Left ventricle myocardium superior (tissue), 1 donor: Measurements from ENCODE around the gene NDUFB7. TPM values are rescaled to one million over a fixed set of nuclear protein-coding genes. Genes with fewer than 3 reads are reported as not detected.
A peak's percentile ranks its signal among the peaks of the same experiment; 100 is the strongest.
"Not testable (repeated sequence)": the region's sequence is repeated elsewhere in the genome, so short reads cannot be mapped to it uniquely, and the experiment has no call there.

Experiments used
- ATAC-seq: fragments of 200-7000 bp; cut with Tn5 transposase; one replicate; pipeline ENCODE4 v1.9.1; 2020; ENCODE audit warnings: mild to moderate bottlenecking, moderate library complexity
- DNase-seq: peaks from one replicate; pipeline ENCODE4 v3.0.0-alpha.2; 2020
- intact Hi-C: fragments of 100-400 bp; cut with micrococcal nuclease; formaldehyde crosslinking; loops from one replicate; pipeline ENCODE4 v1.11.0; 2022
- total RNA-seq: library from RNA; stranded (reverse); fragmentation: NEBNext Ultra II Directional; extraction: Animal tissue kit (Norgen Biotek cat#: 25700); gene quantifications from one replicate; pipeline ENCODE4 v1.2.1, GENCODE V29; 2021
- donor health status: DM: no; HTN: yes; CAD: no; lungs with severe emphysema.

The NDUFB7 gene
- total RNA-seq, 1 donor from 2014 or later, result 546 TPM

DNA sequence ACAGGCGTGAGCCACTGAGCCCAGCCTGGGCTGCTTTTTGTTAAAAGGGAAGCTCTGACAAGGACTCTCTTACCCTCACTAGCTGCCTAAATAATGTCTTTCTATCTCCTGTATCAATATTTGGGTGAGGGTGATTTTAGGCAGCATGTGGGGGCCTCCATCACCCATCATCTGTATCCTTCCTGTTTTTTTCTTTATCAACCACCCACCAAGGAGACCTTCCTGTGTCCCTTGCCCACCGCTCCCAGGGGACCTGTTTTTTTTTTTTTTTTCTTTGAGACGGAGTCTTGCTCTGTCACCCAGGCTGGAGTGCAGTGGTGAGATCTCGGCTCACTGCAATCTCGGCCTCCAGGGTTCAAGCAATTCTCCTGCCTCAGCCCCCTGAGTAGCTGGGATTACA, 5.4 kb upstream of the NDUFB7 start:
- DNase-seq (no peak), ATAC-seq (no peak)
- intact Hi-C loops, result no loop called here

DNA sequence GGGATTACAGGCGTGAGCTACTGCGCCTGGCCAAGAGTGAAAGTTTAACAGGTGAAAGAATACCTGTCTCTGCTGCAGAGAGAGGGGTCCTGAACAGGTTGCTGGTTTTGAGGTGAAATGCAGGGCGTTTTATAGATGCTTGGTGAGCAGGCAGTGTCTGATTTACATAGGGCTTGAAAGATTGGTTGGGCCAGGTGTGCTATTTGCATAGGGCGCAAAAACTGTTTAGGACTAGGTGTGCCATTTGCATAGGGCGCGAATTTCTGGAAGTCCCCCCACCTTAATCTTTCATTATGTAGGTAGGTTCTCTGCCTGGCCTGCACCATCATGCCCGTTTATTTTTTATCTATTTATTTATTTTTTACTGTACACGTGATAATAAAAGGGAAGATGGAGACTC, 4.5 kb upstream of the NDUFB7 start:
- intact Hi-C loops, result no loop called here
- no peak for DNase-seq
- ATAC-seq, result no peak

DNA sequence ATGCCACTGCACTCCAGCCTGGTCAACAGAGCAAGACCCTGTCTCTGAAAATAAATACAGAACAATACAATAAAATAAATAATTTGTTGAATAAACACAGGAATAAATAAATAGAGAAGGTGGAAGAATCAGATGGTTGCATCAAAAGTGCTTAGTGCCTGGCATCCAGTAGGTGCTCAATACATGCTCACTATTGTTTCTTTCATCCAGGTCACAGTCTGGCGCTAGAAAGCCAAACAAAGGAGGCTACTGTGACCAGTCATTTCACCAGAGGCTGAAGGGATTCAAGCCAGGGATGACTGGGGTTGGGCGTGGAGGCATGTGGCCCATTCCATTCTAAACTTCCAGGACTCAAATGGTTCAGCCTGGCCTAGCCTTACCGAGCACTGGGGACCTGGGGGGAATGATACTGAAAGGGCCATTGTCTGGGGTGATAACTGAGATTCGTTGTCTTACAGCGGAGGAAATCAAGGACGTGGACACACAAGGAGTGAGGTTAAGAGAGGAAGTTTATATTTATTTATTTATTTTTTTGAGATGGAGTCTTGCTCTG, 3.6 kb upstream of the NDUFB7 start:
- ATAC-seq (no peak), DNase-seq (no peak)
- intact Hi-C loops, result no loop called here

DNA sequence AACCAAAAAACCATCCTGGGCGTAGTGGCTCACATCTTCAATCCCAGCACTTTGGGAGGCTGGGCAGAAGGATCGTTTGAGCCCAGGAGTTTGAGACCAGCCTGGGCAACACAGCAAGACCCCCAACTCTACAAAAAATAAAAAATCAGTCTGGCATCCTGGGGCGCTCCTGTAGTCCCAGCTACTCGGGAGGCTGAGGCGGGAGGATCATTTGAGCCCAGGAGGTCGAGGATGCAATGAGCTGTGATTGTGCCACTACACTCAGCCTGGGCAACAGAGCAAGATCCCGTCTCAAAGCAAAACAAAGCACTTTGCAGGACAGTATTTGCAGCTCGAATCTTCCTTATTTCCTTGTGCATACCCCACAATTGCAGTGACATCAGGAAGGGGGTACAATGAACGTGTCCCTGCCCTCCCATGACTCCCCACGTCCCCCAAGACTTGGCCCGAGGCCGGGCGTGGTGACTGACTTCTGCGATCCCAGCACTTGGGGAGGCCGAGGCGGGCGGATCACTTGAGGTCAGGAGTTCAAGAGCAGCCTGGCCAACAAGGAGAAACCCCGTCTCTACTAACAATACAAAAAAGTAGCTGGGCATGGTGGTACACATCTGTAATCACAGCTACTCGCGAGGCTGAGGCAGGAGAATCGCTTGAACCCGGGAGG, 870 bp downstream of the NDUFB7 start:
- intact Hi-C loops, result no loop called here
- no peak for DNase-seq
- no peak for ATAC-seq

DNA sequence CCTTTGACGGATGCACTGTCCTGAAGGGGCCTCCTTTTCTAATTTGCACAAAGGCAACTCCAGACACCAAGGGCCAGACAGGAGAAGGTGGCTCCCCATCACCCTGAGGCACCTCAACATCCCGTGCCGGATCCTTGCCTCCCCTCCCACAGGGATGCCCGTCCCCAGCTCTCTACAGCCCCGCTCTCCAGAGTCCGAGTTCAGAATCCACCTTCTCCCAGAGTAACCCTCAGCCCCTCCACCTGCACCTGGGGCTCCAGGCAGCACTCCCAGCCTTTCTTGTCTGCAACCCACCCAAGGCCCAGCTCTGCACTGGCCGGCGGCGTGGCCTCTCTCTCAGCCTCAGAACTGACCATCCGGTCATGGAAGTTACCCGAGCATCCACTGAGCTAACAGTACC, 4.8 kb downstream of the NDUFB7 start:
- intact Hi-C loops, result no loop called here
- ATAC-seq (no peak), DNase-seq (no peak)

DNA sequence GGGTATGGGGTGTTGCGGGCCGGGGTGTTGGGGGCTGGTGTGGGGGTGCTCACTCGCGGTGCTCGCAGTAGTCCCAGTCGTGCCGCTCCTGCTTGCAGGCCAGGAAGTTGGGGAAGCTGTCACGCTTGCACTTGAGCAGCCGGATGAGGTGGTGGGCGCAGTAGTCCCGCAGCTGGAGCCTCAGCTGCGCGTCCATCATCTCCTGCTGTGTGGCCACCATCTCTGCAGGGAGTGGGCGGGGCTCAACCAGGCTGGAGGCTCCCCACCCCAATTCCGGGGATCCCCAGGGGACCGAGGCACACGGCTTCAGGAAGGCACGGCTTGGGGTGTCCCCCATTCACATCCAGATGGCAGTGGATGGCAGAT, 5.2 kb downstream of the NDUFB7 start:
- DNase-seq, result no peak
- no peak for ATAC-seq
- intact Hi-C loops, result no loop called here

DNA sequence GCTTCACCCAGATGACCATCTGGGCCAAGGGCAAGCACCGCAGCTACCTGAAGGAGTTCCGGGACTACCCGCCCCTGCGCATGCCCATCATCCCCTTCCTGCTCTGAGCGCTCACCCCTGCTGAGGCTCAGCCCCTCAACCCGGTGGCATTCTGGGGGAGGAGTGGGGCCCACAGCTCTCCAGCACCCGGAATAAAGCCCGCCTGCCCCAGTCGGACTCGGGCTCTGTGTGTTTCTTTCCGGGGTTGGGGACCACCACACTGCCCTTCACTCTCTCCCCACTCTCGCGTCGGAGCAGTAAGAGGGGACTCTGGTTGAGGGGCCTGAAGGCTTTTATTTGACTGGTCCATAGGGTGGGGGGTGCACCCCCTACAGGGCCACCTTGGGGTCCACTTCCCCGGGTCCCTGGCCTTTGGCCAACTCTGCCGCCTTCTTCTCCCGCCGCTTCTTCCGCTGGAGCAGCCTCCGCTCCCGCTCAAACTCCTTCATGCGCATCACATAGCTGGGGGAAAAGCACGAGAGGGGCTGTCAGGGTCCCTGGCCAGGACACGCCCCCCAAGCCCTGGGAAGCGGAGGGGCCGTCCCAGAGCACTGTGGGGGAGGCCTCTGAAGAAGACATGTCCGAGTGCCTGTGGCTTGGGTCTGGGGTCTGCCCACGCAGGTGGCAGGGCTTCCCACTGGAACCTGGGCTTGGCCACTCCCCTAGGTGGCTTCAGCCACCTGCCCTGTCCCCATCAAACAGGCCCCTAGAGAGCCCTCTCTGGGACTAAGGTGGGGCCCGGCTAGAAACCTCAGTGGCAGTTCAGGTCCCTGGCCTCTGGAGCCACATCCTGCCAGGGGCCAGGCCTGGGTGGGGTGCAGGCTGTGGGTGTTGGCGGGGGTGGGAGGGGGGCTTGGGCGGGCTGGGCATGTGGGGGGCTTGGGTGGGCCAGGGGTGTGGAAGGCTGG, 5.8 kb downstream of the NDUFB7 start:
- ATAC-seq (no peak), DNase-seq (no peak)
- intact Hi-C loops, result no loop called here

DNA sequence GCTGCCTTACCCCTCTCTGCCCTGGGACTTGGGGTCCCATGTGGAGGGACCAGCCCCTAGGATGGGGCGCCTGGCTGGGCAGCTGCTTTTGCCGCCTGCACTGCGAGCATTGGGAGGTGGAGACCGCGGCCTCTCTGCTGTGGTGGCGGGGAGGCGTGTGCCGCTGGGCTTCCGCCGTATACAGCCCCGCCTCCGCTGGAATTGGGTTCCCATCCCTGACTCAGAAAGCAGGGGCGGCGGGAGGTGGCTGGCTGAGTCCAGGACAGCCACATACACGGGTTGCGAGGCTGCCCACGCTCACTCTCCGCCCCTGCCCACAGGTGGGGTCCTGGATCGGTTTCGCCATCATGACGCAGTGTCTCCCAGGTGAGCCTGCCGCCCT, 6.6 kb downstream of the NDUFB7 start:
- ATAC-seq, result no peak
- no peak for DNase-seq
- intact Hi-C loops, result no loop called here

DNA sequence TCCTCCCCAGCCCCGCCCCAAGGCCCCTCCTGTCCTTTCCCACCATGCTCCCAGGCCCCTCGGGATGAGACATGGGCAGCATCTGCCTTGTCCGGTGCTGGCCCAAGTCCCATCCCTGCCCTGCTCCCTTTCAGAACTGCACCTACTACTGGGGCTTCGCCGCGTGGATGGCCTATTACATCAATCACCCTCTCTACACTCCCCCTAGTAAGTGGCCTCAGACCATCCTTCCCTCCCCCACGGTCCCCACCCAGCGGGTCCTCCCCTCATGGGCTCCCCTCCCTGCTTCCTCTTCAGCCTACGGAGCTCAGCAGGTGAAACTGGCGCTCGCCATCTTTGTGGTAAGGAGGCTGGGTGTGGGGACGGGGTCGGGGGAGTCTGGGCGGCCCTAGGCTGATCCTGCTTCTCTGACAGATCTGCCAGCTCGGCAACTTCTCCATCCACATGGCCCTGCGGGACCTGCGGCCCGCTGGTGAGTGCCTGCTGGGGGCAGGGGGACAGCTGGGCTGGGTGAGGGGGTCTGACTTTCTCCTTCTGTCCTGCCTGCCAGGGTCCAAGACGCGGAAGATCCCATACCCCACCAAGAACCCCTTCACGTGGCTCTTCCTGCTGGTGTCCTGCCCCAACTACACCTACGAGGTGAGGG, 7.1 kb downstream of the NDUFB7 start:
- intact Hi-C loops, ATAC-seq, DNase-seq: not testable (repeated sequence)

DNA sequence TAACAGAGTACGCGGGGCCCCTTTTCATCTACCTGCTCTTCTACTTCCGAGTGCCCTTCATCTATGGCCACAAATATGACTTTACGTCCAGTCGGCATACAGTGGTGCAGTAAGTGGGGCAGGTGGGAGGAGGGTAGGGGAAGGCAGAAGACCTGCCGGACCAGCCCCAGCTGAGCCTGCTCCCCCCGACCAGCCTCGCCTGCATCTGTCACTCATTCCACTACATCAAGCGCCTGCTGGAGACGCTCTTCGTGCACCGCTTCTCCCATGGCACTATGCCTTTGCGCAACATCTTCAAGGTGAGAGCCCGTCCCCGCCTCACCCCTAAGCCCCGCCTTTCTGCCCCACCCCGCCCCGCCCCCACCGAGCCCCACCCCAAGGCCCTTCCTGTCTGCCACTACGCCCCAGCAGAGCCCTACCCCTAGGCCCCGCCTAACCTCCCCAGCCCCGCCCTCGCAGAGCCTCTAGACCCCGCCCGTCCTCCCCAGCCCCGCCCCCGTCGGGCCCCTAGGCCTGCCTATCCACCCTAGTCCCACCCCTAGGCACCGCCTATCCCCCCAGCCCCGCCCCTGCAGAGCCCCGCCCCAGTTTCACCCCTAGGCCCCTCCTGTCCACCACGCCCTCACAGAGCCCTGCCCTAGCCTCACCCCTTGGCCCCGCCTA, 7.7 kb downstream of the NDUFB7 start:
- ATAC-seq, result peak; percentile 2

DNA sequence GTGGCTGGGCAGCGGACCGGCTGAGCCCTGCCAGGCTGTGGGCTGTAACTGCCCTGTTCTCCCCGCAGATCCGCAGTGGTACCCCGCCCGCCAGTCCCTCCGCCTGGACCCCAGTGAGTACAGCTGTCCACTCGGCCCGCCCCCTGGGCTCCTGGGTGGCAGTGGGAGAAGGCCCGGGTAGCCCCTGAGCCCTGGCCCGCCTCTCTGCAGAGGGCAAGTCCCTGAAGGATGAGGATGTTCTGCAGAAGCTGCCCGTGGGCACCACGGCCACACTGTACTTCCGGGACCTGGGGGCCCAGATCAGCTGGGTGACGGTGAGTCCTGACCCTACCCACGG, 8.3 kb downstream of the NDUFB7 start:
- DNase-seq (no peak), ATAC-seq (no peak)
- intact Hi-C loops, result no loop called here

More for the DNA sequence above, 7.7 kb downstream of the NDUFB7 start:
- intact Hi-C loops, result no loop called here
- DNase-seq, result peak; percentile 52

DNA sequence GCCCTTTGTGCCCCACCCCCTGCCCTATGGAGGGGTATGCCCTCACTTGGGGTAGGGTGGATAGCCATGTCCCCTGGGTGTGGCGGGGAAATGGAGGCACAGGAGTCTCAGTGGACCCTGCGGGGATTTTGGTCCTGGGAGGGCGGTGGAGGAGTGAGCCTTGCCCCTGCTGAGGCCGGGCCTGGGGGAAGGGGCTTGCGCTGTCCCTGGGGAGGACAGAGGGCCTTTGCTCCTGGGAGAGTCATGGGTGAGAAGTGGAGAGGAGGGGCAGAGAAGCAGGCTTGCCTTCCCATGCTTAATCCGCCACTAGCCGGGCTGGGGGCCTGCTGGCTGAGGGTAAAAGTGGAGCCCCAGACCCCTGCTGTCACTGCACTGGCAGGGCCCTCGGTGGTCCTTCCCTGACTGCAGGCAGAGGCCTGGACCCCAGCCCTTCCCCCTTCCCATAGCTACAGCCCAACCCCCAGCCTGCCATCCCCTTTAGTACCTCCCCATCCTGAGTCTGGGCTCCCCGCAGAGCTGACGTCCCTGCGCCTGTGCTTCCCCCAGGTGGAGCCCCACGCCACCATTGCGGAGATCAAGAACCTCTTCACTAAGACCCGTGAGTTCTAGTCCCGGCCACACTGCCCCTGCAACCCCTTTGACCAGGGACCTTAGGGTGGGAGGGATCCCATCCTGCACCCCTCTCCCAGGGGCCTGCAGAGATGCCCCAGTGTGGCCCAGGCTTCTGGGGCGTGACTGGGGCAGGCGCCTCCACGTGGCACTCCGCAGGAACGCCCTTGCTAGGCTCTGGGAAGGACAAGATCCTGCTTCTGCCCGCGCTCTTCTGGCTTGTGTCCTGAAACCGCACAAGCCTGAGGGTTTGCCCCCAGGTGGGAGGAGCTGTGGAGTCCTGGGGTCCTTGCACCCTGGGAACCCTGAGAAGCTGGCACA, 8.9 kb downstream of the NDUFB7 start:
- intact Hi-C loops, result no loop called here
- ATAC-seq (no peak), DNase-seq (no peak)

DNA sequence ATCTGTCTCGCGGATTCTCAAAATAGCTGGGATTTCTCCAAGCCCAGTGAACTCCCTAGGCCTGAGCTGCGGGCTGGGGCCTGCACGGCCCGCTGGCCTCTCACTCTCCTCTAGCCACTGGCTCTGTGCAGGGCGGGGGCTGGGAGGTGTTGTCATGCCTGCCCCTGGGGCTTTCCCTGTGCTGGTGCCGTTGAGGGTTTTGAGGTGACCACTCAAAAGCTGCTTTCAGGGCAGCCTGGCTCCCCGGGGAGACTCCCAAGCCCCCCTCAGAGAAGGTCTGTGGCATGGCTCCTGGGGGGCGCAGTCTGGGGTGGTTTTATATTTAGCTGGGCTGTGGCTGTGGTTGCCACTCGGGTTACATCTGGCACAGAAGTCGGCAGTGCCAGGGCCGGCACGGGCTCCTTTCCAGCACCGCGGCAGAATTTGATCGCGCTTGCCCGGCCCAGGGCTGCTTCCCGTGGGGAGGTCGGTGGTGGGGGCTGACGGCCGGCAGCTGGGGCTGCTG, 10.0 kb downstream of the NDUFB7 start:
- peak; percentile 52 for ATAC-seq
- intact Hi-C loops, result no loop called here
- peak; percentile 76 for DNase-seq

DNA sequence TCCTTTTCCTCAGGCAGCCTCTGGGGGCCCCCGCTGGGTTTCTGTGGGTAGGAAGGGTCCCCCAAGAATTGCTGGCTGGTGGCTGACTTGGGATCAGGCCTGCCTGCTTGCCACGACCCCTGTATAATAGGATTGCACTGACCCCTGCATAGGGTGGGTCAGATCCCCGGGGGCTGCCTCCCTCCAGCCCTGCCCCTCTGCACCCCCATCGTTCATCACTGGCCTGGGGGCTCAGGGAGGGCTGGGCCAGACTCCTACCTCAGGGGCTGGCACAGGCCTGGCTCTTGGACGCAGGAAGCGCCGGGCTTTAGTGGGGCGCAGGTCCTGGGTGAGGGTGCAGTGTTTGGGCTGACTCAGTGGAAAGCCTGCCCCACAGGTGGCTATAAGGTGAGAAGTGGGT, 10.6 kb downstream of the NDUFB7 start:
- no peak for ATAC-seq
- intact Hi-C loops, result no loop called here

DNA sequence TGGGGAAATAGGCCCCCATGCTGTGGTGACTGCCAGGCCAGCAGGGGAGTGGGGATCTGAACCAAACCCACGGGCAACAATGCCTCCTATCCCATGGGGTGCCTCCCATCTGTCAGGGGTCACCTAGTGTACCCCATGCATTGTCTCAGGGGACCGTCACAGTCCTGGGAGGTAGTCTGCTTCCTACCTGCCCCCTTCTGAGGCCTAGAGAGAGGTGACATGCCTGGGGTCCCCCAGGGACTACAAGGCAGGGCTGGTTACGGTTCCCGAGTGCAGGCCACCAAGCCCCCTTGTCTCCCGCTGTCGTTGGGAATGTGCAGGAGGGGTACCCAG, 11.1 kb downstream of the NDUFB7 start:
- ATAC-seq (no peak), DNase-seq (no peak)
- intact Hi-C loops, result no loop called here

More for the DNA sequence above, 10.6 kb downstream of the NDUFB7 start:
- DNase-seq, result no peak

DNA sequence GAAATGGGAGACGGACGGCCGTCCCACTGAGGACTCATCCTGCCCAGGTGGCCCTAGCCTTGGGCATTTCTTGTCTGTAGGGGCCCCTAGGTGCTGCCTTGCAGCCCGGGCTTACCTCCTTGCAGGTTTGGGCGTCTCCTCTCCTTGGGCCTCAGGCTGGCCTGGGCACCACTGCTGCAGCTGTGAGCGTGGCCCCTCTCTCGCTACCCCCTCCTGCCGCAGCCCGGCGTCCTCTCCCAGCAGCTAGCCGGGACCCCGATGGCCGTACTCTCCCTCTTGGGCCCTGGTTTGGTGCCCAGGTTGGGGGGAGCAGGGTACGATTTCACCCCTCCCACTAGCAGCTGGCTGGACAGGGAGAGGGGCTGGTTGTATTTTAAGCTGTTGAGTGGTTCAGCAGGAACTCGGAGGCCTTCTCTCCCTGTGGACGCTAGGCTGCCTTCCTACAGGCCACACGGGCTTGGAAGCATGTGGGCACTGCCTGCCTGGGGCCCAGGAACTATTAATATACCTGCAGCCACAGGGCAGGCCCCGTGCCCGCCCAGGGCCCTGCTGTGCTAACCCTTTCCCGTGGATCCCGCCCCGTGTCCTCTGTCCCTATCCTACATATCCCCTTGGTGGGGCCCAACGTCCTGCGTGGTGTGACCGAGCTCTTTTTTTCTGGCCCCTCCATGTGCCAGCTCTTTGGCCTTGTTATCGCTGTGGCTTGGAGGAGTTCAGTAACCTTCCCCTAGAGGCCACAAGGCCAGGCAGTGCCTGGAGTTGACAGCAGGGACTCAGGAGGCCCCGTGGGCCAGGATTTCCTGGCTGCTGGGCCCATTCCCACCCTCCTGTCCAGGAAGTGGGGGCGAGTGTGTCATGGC, 11.7 kb downstream of the NDUFB7 start:
- intact Hi-C loops, result no loop called here
- DNase-seq (peak; percentile 84), ATAC-seq (peak; percentile 72)

DNA sequence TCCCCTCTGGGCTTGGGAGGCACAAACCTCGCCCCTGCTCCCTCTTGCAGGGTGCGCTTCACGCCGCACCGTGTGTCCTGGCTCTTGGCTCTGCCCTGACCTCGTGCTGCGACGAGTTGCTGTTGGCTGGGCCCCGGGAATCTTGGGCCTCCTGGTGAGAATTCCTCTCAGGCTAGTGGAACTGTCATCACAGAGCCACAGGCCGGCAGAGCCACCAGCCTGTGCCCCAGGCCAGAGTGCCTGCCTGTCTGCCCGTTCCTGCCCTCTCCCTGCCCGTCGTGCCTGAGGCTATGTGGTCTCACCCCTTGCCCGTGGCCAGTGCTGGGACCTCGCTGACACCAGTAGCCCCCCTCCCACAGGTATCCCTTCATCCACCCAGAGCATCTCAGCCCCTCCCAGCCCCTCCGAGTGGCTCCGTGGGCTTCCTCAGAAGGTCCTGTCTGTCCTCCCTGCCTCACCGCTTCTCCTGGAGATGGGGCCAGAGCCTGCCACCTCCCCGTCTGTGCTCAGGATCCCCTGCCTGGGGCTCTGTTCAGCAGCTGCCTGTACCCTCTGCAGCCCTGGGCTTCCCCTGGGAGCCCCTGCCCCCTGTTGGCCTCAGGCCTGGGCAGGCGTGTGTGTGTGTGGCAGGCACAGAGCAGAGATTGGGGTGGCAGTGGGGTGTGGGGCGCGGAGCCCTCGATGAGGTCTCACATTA, 13.3 kb downstream of the NDUFB7 start:
- DNase-seq (peak; percentile 49), ATAC-seq (no peak)
- intact Hi-C loops, result no loop called here
